HG03378 (cell line): Measurements from ENCODE around the gene P2RX1.

Source experiments
- ATAC-seq: cut with Tn5 transposase; IDR thresholded peaks from one replicate; pipeline ENCODE4 v1.9.1; 2021; ENCODE audit warnings: mild to moderate bottlenecking, moderate library complexity; ENCODE audit not compliant: unreplicated experiment

P2RX1 gene

GRCh38 chr17:3907483-3908216 is 8.6 kb downstream of the P2RX1 start:
- no peak for ATAC-seq

GRCh38 chr17:3906881-3907280 is 9.4 kb downstream of the P2RX1 start:
- no peak for ATAC-seq

- ATAC-seq: no peak
Observed at GRCh38 chr17:3905017-3905520, 11.2 kb downstream of the P2RX1 start.

GRCh38 chr17:3904501-3904900 is 11.8 kb downstream of the P2RX1 start:
- ATAC-seq: no peak

- ATAC-seq: no peak
Observed at GRCh38 chr17:3903881-3904290, 12.4 kb downstream of the P2RX1 start.

- ATAC-seq: no peak
Observed at GRCh38 chr17:3903051-3903825, 13.0 kb downstream of the P2RX1 start.

GRCh38 chr17:3900646-3901045 is 15.6 kb downstream of the P2RX1 start:
- ATAC-seq: no peak

GRCh38 chr17:3897731-3898130 is 18.5 kb downstream of the P2RX1 start:
- no peak for ATAC-seq

- no peak for ATAC-seq
Observed at GRCh38 chr17:3896968-3897235, 19.4 kb downstream of the P2RX1 start.

GRCh38 chr17:3896108-3896967 is 19.9 kb downstream of the P2RX1 start:
- no peak for ATAC-seq

GRCh38 chr17:3895354-3895753 is 20.9 kb downstream of the P2RX1 start:
- ATAC-seq: no peak

- ATAC-seq: no peak
Observed at GRCh38 chr17:3894911-3895343, 21.3 kb downstream of the P2RX1 start.

GRCh38 chr17:3894188-3894587 is 22.1 kb downstream of the P2RX1 start:
- ATAC-seq: no peak

- no peak for ATAC-seq
Observed at GRCh38 chr17:3893720-3894116, 22.5 kb downstream of the P2RX1 start.

- peak; percentile 42 for ATAC-seq
Observed at GRCh38 chr17:3893003-3893719, 23.1 kb downstream of the P2RX1 start, which contains the start of gene CAMKK1. Gene CAMKK1, minus strand, starts transcription at chr17:3893053. Its CDS starts 7,366 bp downstream, at chr17:3885687.

GRCh38 chr17:3892095-3892998 is 23.9 kb downstream of the P2RX1 start:
- ATAC-seq: peak; percentile 13

GRCh38 chr17:3891626-3892094 is 24.6 kb downstream of the P2RX1 start:
- no peak for ATAC-seq

GRCh38 chr17:3890878-3891219 is 25.4 kb downstream of the P2RX1 start:
- no peak for ATAC-seq

GRCh38 chr17:3890082-3890877 is 26.0 kb downstream of the P2RX1 start:
- ATAC-seq: no peak
